Chondrocyte (in vitro differentiated cells): ENCODE data around the gene ZMYM1. TPM values are rescaled to one million over a fixed set of nuclear protein-coding genes. Genes with fewer than 3 reads are reported as not detected.
"Not testable (repeated sequence)": the region's sequence is repeated elsewhere in the genome, so short reads cannot be mapped to it uniquely, and the experiment has no call there.

Experiments used
- DNase-seq: peaks from one replicate; pipeline ENCODE4 v3.0.0; 2021; ENCODE audit warnings: mixed read lengths, low spot score
- H3K27ac Mint-ChIP-seq: one replicate; pipeline ENCODE4 v1.8.0; 2021; ENCODE audit warnings: mild to moderate bottlenecking, moderate library complexity, mixed read lengths; ENCODE audit not compliant: unreplicated experiment
- H3K27me3 Mint-ChIP-seq: 2 replicates; pipeline ENCODE4 v1.8.0; 2021; ENCODE audit warnings: low read depth, mixed read lengths
- H3K36me3 Mint-ChIP-seq: 2 replicates; pipeline ENCODE4 v1.8.0; 2021; ENCODE audit warnings: low read depth, mixed read lengths
- H3K4me1 Mint-ChIP-seq: 2 replicates; pipeline ENCODE4 v1.8.0; 2021; ENCODE audit warnings: low read depth, mild to moderate bottlenecking, mixed read lengths
- H3K4me3 Mint-ChIP-seq: one replicate; pipeline ENCODE4 v1.8.0; 2021; ENCODE audit warnings: mild to moderate bottlenecking, moderate library complexity, mixed read lengths; ENCODE audit not compliant: unreplicated experiment
- H3K9me3 Mint-ChIP-seq: 2 replicates; pipeline ENCODE4 v1.8.0; 2021; ENCODE audit warnings: low read depth, mixed read lengths
- total RNA-seq: library from RNA; stranded (reverse); gene quantifications from 3 replicates; pipeline ENCODE4 v1.2.1, GENCODE V29; 2021
- TF ChIP-seq, protein P1 (sequence below): fragments of 200-600 bp; sonication (generic); IDR thresholded peaks from 2 replicates; pipeline ENCODE4 v1.5.0; 2021; ENCODE audit warnings: antibody characterized with exemption, mild to moderate bottlenecking, moderate library complexity

Gene ZMYM1
- total RNA-seq, 1 donor from 2014 or later: 12.6 TPM

- no peak overlapping the region for H3K27ac Mint-ChIP-seq
- H3K9me3 Mint-ChIP-seq: no peaks in the 10 kb centered on the region
- TF ChIP-seq, protein P1, sequence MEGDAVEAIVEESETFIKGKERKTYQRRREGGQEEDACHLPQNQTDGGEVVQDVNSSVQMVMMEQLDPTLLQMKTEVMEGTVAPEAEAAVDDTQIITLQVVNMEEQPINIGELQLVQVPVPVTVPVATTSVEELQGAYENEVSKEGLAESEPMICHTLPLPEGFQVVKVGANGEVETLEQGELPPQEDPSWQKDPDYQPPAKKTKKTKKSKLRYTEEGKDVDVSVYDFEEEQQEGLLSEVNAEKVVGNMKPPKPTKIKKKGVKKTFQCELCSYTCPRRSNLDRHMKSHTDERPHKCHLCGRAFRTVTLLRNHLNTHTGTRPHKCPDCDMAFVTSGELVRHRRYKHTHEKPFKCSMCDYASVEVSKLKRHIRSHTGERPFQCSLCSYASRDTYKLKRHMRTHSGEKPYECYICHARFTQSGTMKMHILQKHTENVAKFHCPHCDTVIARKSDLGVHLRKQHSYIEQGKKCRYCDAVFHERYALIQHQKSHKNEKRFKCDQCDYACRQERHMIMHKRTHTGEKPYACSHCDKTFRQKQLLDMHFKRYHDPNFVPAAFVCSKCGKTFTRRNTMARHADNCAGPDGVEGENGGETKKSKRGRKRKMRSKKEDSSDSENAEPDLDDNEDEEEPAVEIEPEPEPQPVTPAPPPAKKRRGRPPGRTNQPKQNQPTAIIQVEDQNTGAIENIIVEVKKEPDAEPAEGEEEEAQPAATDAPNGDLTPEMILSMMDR: no peak
- no peak overlapping the region for H3K4me3 Mint-ChIP-seq
- peaks cover 9% of the 10 kb centered on the region for H3K27me3 Mint-ChIP-seq
- no peak for DNase-seq
- H3K36me3 Mint-ChIP-seq: no peaks in the 10 kb centered on the region
- H3K4me1 Mint-ChIP-seq: no peaks in the 10 kb centered on the region
Measured at GRCh38 chr1:35136780-35137179, 57.6 kb downstream of the ZMYM1 start.

DNA sequence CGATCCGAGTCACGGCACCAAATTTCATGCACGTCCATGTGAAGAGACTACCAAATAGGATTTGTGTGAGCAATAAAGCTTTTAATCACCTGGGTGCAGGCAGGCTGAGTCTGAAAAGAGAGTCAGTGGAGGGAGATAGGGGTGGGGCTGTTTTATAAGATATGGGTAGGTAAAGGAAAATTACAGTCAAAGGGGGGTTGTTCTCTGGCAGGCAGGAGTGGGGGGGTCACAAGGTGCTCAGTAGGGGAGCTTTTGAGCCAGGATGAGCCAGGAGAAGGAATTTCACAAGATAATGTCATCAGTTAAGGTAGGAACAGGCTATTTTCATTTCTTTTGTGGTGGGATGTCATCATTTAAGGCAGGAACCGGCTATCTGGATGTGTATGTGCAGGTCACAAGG, 58.4 kb downstream of the ZMYM1 start:
- H3K27me3 Mint-ChIP-seq, H3K9me3 Mint-ChIP-seq, DNase-seq, H3K36me3 Mint-ChIP-seq, H3K27ac Mint-ChIP-seq, H3K4me1 Mint-ChIP-seq, H3K4me3 Mint-ChIP-seq: not testable (repeated sequence)

DNA sequence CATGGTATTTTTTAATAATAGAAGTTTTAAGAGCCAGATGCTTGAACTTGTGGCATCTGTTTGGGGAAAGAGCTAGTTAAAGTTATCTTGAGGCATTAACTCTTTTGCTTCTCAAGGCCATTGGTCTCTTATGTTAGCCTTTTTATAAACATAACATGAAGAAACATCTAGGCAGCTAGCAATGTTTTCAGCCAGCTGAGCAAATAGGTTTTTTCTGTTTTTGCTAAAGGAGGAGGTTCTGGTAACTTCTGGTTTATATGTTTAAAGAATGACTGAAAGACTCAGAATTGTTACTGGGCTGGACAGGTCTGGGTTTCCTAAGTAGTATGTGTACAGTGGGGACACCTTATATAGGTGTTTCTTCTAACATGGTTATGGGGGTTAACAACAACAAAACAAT, 63.1 kb downstream of the ZMYM1 start:
- DNase-seq, H3K9me3 Mint-ChIP-seq, H3K4me3 Mint-ChIP-seq, H3K36me3 Mint-ChIP-seq, H3K27ac Mint-ChIP-seq: not testable (repeated sequence)
- Mint-ChIP-seq H3K4me1 (peaks cover 20% of the 10 kb centered on the region), H3K27me3 (peaks cover 14% of the 10 kb centered on the region)

- H3K27me3 Mint-ChIP-seq: peaks cover 13% of the 10 kb centered on the region
- not testable (repeated sequence) for H3K9me3 Mint-ChIP-seq, H3K36me3 Mint-ChIP-seq, H3K4me3 Mint-ChIP-seq, DNase-seq, H3K27ac Mint-ChIP-seq
- H3K4me1 Mint-ChIP-seq: peaks cover 20% of the 10 kb centered on the region
Measured at GRCh38 chr1:35142728-35143127, 63.5 kb downstream of the ZMYM1 start.

DNA sequence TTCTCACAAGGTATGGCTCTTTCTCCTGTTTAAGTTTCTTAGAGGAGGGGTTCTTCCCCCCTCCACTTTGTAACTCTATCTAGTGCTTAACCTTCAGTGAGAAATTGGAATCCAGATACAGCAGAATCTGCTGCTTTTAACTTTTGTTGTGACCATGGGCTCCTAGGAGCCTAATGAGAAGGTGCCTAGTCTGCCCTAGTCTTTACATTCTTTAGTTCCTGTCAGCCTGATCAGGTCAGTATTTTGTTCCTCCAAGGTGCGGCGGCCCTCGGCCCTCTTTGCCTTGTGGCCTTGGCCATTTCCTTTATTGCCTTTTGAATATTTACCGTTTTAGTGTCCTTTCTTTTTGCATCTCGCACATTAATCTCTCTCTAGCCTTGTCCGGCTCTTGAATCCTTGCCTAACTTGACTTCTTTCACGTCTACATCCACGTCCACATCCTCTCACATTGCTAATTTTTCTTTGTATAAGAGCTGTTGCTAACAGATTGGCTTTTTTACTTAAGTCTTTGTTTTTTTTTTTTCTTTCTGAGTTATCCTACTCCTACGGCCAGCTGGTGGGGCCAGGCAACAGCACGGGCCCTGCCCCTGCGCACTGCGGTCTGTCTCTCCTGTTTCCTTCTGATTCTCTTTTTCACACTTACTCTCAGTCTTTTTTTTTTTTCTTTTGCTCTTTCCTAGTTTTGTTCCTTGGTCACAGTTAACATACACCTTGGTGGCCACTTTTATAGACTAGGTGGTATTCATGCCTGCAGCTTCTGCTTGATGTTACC, 64.7 kb downstream of the ZMYM1 start:
- no peak overlapping the region for H3K27ac Mint-ChIP-seq
- peaks cover 17% of the 10 kb centered on the region for H3K27me3 Mint-ChIP-seq
- TF ChIP-seq, protein P1: no peak
- H3K4me1 Mint-ChIP-seq: peaks cover 20% of the 10 kb centered on the region
- H3K9me3 Mint-ChIP-seq: no peaks in the 10 kb centered on the region
- no peaks in the 10 kb centered on the region for H3K36me3 Mint-ChIP-seq
- H3K4me3 Mint-ChIP-seq: no peak overlapping the region
- no peak for DNase-seq

- H3K27ac Mint-ChIP-seq, DNase-seq, H3K9me3 Mint-ChIP-seq, H3K36me3 Mint-ChIP-seq, H3K4me3 Mint-ChIP-seq: not testable (repeated sequence)
- Mint-ChIP-seq H3K4me1 (peaks cover 20% of the 10 kb centered on the region), H3K27me3 (peaks cover 17% of the 10 kb centered on the region)
Measured at GRCh38 chr1:35145892-35146549, 66.8 kb downstream of the ZMYM1 start.

DNA sequence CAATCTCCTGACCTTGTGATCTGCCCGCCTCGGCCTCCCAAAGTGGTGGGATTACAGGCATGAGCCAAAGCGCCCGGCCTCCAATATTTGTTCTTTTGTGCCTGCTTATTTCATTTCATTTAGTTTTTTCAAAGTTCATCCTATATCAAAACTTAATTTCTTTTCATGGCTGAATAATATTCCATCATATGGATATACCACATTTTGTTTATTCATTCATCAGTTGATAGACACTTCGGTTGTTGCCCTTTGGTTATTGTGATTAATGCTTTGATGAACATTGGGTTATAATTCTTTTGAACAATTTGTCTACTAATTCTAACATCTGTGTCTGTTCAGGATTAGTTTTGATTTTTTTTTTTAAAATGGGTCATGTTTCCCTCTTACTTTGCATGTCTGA, 72.0 kb downstream of the ZMYM1 start:
- H3K36me3 Mint-ChIP-seq: no peaks in the 10 kb centered on the region
- TF ChIP-seq, protein P1: no peak

More for the DNA sequence above, 72.0 kb downstream of the ZMYM1 start:
- Mint-ChIP-seq H3K9me3 (no peaks in the 10 kb centered on the region), H3K27me3 (peaks cover 4% of the 10 kb centered on the region), H3K27ac (no peak overlapping the region), H3K4me3 (no peak overlapping the region), H3K4me1 (peaks cover 14% of the 10 kb centered on the region)
- no peak for DNase-seq
